H9 (cell line): ENCODE measurements around the gene UTS2B. TPM values are rescaled to one million over a fixed set of nuclear protein-coding genes. Genes with fewer than 3 reads are reported as not detected.

ENCODE experiments used
- DNase-seq: peaks from one replicate; pipeline ENCODE4 v3.0.0-alpha.2; 2017
- H2AFZ ChIP-seq: one replicate; pipeline ENCODE4 v1.6.1; 2013; ENCODE audit warnings: mild to moderate bottlenecking, low read length, control low read depth, moderate library complexity
- H2AK5ac ChIP-seq: 2 replicates; pipeline ENCODE4 v1.6.1; 2013; ENCODE audit warnings: low read length, control low read depth, mixed read lengths; ENCODE audit not compliant: insufficient read length
- H2BK120ac ChIP-seq: one replicate; pipeline ENCODE4 v1.6.1; 2013; ENCODE audit warnings: low read depth, mild to moderate bottlenecking, low read length, control low read depth, inconsistent platforms; ENCODE audit not compliant: poor library complexity, severe bottlenecking
- H2BK12ac ChIP-seq: 2 replicates; pipeline ENCODE4 v1.6.1; 2013; ENCODE audit warnings: low read length, control low read depth, mixed read lengths, low read depth; ENCODE audit not compliant: insufficient read length
- H2BK15ac ChIP-seq: 2 replicates; pipeline ENCODE4 v1.6.1; 2013; ENCODE audit warnings: low read depth, low read length, control low read depth
- H2BK20ac ChIP-seq: one replicate; pipeline ENCODE4 v1.6.1; 2013; ENCODE audit warnings: low read depth, mild to moderate bottlenecking, low read length, control low read depth, inconsistent platforms; ENCODE audit not compliant: poor library complexity, severe bottlenecking
- H2BK5ac ChIP-seq: 2 replicates; pipeline ENCODE4 v1.6.1; 2013; ENCODE audit warnings: low read length, control low read depth, mixed read lengths; ENCODE audit not compliant: insufficient read length
- H3K14ac ChIP-seq: 2 replicates; pipeline ENCODE4 v1.6.1; 2013; ENCODE audit warnings: low read length, control low read depth; ENCODE audit not compliant: insufficient read depth
- H3K18ac ChIP-seq: 2 replicates; pipeline ENCODE4 v1.6.1; 2013; ENCODE audit warnings: low read depth, mild to moderate bottlenecking, mixed read lengths, low read length, control low read depth; ENCODE audit not compliant: insufficient read length
- H3K23ac ChIP-seq: 2 replicates; pipeline ENCODE4 v1.6.1; 2013; ENCODE audit warnings: low read length, control low read depth, mixed read lengths, low read depth; ENCODE audit not compliant: insufficient read length
- H3K23me2 ChIP-seq: 2 replicates; pipeline ENCODE4 v1.6.1; 2013; ENCODE audit warnings: low read depth, mild to moderate bottlenecking, mixed read lengths, low read length, control low read depth; ENCODE audit not compliant: insufficient read length, poor library complexity, severe bottlenecking
- H3K27ac ChIP-seq: 2 replicates; pipeline ENCODE4 v1.5.1; 2013; ENCODE audit warnings: low read length, control low read depth, mixed read lengths, low read depth; ENCODE audit not compliant: insufficient read length
- H3K27me3 ChIP-seq: 2 replicates; pipeline ENCODE4 v1.6.1; 2013; ENCODE audit warnings: low read length, control low read depth, inconsistent platforms; ENCODE audit not compliant: insufficient read depth
- H3K4ac ChIP-seq: 2 replicates; pipeline ENCODE4 v1.6.1; 2013; ENCODE audit warnings: low read depth, mild to moderate bottlenecking, control low read depth, inconsistent platforms, low read length, moderate library complexity
- H3K4me1 ChIP-seq: 2 replicates; pipeline ENCODE4 v1.6.1; 2013; ENCODE audit warnings: low read length, control low read depth, inconsistent platforms; ENCODE audit not compliant: insufficient read depth
- H3K4me2 ChIP-seq: 2 replicates; pipeline ENCODE4 v1.6.1; 2013; ENCODE audit warnings: low read length, control low read depth, mixed read lengths; ENCODE audit not compliant: insufficient read length, insufficient read depth
- H3K56ac ChIP-seq: 2 replicates; pipeline ENCODE4 v1.6.1; 2013; ENCODE audit warnings: low read depth, mild to moderate bottlenecking, mixed read lengths, low read length, control low read depth; ENCODE audit not compliant: insufficient read length
- H3K79me1 ChIP-seq: 2 replicates; pipeline ENCODE4 v1.6.1; 2013; ENCODE audit warnings: low read depth, mild to moderate bottlenecking, moderate library complexity, low read length, control low read depth, inconsistent platforms; ENCODE audit not compliant: insufficient read depth, poor library complexity, severe bottlenecking
- H3K79me2 ChIP-seq: 2 replicates; pipeline ENCODE4 v1.6.1; 2013; ENCODE audit warnings: low read length, control low read depth, inconsistent platforms; ENCODE audit not compliant: insufficient read depth
- H3K9ac ChIP-seq: 2 replicates; pipeline ENCODE4 v1.6.1; 2013; ENCODE audit warnings: low read length, control low read depth, mixed read lengths; ENCODE audit not compliant: insufficient read length; ENCODE audit errors: extremely low read depth
- H3K9me3 ChIP-seq: one replicate; pipeline ENCODE4 v1.6.1; 2013; ENCODE audit warnings: low read depth, low read length, inconsistent platforms; ENCODE audit not compliant: control insufficient read depth
- H3T11ph ChIP-seq: one replicate; pipeline ENCODE4 v1.6.1; 2013; ENCODE audit warnings: mild to moderate bottlenecking, low read length, control low read depth, inconsistent platforms
- H4K20me1 ChIP-seq: one replicate; pipeline ENCODE4 v1.6.1; 2013; ENCODE audit not compliant: control insufficient read depth, insufficient read length, insufficient read depth
- H4K5ac ChIP-seq: 2 replicates; pipeline ENCODE4 v1.6.1; 2013; ENCODE audit warnings: low read depth, mild to moderate bottlenecking, mixed read lengths, low read length, control low read depth; ENCODE audit not compliant: insufficient read length
- H4K8ac ChIP-seq: replicated peaks from 2 replicates; pipeline ENCODE4 v1.6.1; 2013; ENCODE audit warnings: low read length, control low read depth, mixed read lengths, low read depth; ENCODE audit not compliant: insufficient read length
- H4K91ac ChIP-seq: 2 replicates; pipeline ENCODE4 v1.6.1; 2013; ENCODE audit warnings: low read depth, mild to moderate bottlenecking, moderate library complexity, mixed read lengths, low read length, control low read depth; ENCODE audit not compliant: insufficient read length
- H3K27ac Mint-ChIP-seq, 3 experiments: 2 replicates in 2 of 3; 3 replicates in 1 of 3; pipeline ENCODE4 v1.8.0; 2020 to 2021; ENCODE audit warnings: mixed read lengths in 3 of 3, mild to moderate bottlenecking in 1 of 3, moderate library complexity in 1 of 3
- H3K27me3 Mint-ChIP-seq: 2 replicates; pipeline ENCODE4 v1.8.0; 2021; ENCODE audit warnings: low read depth, mild to moderate bottlenecking, moderate library complexity, mixed read lengths
- H3K36me3 Mint-ChIP-seq, 3 experiments: 2 replicates in 2 of 3; 3 replicates in 1 of 3; pipeline ENCODE4 v1.8.0; 2020 to 2021; ENCODE audit warnings: low read depth in 3 of 3, mixed read lengths in 3 of 3; ENCODE audit not compliant: insufficient read depth in 1 of 3
- H3K4me1 Mint-ChIP-seq, 2 experiments: 2 replicates each; pipeline ENCODE4 v1.8.0; 2020; ENCODE audit warnings: mixed read lengths in 2 of 2
- H3K4me3 Mint-ChIP-seq, 2 experiments: 2 replicates in 1 of 2; 3 replicates in 1 of 2; pipeline ENCODE4 v1.8.0; 2020 to 2021; ENCODE audit warnings: mild to moderate bottlenecking in 2 of 2, mixed read lengths in 2 of 2, moderate library complexity in 1 of 2
- H3K9me3 Mint-ChIP-seq, 2 experiments: 2 replicates in 1 of 2; 3 replicates in 1 of 2; pipeline ENCODE4 v1.8.0; 2020; ENCODE audit warnings: mild to moderate bottlenecking in 2 of 2, mixed read lengths in 2 of 2, moderate library complexity in 1 of 2
- CTCF ChIP-seq: fragments of 200-600 bp; sonication (generic); conservative IDR thresholded peaks from 3 replicates; pipeline ENCODE4 v1.8.0; 2021; ENCODE audit warnings: antibody characterized with exemption, mild to moderate bottlenecking
- WGBS: extraction: QIAGEN DNeasy Blood & Tissue Kit; methylation state at CpG from one replicate; pipeline ENCODE4 v1.1.7; 2013; ENCODE audit warnings: missing lambda C conversion rate, low lambda C conversion rate, mixed read lengths; ENCODE audit not compliant: insufficient read length; ENCODE audit errors: extremely low coverage; 5-methylcytosine and 5-hydroxymethylcytosine counted together
- total RNA-seq: library from RNA; stranded (reverse); gene quantifications from 2 replicates; pipeline ENCODE4 v1.2.1, GENCODE V29; 2021

The UTS2B gene
- total RNA-seq, 1 experiment from 2014 or later, result 0.09 TPM

DNA sequence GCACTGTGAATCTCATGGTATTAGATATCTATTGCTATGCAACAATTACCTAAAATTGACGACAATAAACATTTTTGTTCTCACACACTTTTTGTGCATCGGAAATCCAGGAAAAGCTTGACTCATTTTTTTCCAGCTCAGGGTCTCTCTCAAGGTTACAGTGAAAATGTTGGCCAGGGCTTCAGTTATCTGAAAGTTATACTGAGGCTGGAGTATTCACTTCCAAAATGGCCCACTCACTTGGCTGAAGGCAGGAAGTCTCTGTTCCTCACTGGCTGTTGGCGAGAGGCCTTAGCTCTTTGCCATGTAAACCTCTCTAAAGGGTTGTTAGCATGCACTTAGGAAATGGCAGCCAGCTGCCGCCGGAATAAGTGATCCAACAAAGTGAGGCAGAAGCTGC is 89.8 kb downstream of the UTS2B start:
- no peak for TF ChIP-seq CTCF
- no peak overlapping the region for H4K91ac ChIP-seq
- no peaks in the 10 kb centered on the region for H4K20me1 ChIP-seq
- no peaks in the 10 kb centered on the region for H3K27me3 ChIP-seq
- H2AFZ ChIP-seq, result no peak overlapping the region
- H3T11ph ChIP-seq, result no peak overlapping the region
- Mint-ChIP-seq H3K4me3 (no peak overlapping the region), H3K9me3 (no peaks in the 10 kb centered on the region), H3K36me3 (no peaks in the 10 kb centered on the region), H3K27me3 (no peaks in the 10 kb centered on the region), H3K27ac (no peak overlapping the region), H3K4me1 (peaks cover 45 to 48% of the 10 kb centered on the region in 2 experiments)
- H3K23ac ChIP-seq, result no peak overlapping the region
- no peak overlapping the region for H3K27ac ChIP-seq
- no peak overlapping the region for H4K8ac ChIP-seq
- no peak overlapping the region for H2BK15ac ChIP-seq
- no CpG with 5 or more reads among the region's 5 CpGs for WGBS
- H4K5ac ChIP-seq, result no peak overlapping the region
- no peaks in the 10 kb centered on the region for H3K23me2 ChIP-seq
- no peak overlapping the region for H2BK5ac ChIP-seq
- no peak overlapping the region for H2BK20ac ChIP-seq
- H3K4me2 ChIP-seq, result no peak overlapping the region
- no peak overlapping the region for H3K4ac ChIP-seq
- H2AK5ac ChIP-seq, result no peak overlapping the region
- no peaks in the 10 kb centered on the region for H3K79me1 ChIP-seq
- H3K9ac ChIP-seq, result no peak overlapping the region
- no peak overlapping the region for H3K56ac ChIP-seq
- H3K14ac ChIP-seq, result no peak overlapping the region
- no peaks in the 10 kb centered on the region for H3K79me2 ChIP-seq
- no peak for DNase-seq
- H3K18ac ChIP-seq, result no peak overlapping the region
- no peaks in the 10 kb centered on the region; the same call in 1 of the 2 replicates for H3K4me1 ChIP-seq
- no peak overlapping the region for H2BK12ac ChIP-seq
- no peak overlapping the region for H2BK120ac ChIP-seq
- H3K9me3 ChIP-seq, result no peaks in the 10 kb centered on the region
